Measurements from ENCODE around the gene CCNI.

GRCh38 chr4:77039796-77040195 is 36.0 kb downstream of the CCNI start:
- TF ChIP-seq YY1 (IDR thresholded peaks at IDR 0.05) (no peak), CTCF (IDR thresholded peaks at IDR 0.05; ENCODE audit: low read depth, low read length, missing input control) (no peak), RAD21 (IDR thresholded peaks at IDR 0.05) (no peak), TAF1 (conservative IDR thresholded peaks at IDR 0.05) (no peak), EGR1 (IDR thresholded peaks at IDR 0.05; ENCODE audit: low read depth in 2 of 2) (no peak), RXRA (IDR thresholded peaks at IDR 0.05) (no peak), REST (IDR thresholded peaks at IDR 0.05) (no peak), SP1 (IDR thresholded peaks at IDR 0.05) (no peak), JUND (IDR thresholded peaks at IDR 0.05) (no peak)
